Nucleus accumbens (tissue), 56 donors: ENCODE measurements around the gene DOLPP1.
A peak's percentile ranks its signal among the peaks of the same experiment; 100 is the strongest.
"Not testable (repeated sequence)": the region's sequence is repeated elsewhere in the genome, so short reads cannot be mapped to it uniquely, and the experiment has no call there.

Experiments
- DNase-seq, 56 donors: peaks; one replicate each; lab custom pipeline; 2025; lab: John Stamatoyannopoulos, UW

The DOLPP1 gene

DNA sequence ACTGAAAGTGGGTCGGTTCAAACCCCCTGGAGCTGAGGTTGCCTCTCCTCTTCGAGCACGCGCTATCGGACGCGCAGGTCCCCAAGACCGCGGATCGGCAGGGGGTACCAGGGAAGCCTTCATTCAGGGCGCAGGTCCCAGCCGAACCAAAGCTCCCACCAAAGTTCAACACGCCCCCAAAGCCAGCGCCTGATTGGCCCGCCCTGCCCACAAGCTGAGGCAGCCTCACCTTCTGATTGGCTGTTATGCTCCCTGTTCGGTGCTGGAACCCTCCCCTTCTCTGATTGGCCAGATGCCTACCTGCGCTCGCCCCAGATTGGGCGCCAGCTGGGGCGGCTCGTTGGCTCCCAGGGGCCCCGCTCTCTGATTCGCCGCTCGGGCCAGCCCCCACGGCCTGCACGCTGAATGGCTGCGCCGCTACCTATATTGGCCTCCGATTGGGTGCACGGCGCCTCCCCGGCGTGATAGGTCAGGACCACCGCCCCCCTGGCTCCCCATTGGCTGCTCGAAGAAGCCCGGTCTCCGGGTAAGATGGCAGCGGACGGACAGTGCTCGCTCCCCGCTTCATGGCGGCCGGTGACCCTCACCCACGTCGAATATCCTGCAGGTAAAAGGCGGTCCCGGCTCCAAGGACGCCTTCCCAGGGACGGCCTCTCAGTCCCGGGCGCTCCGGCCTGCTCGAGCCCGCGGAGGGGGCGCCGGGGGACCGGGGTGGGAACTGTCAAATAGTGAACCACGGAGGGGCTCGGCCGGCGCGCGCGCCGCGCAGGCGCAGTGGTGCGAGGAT is at the start of gene DOLPP1:
TSS of gene DOLPP1 (plus strand) at position 511 of the 787 bp plus-strand sequence. CDS start at position 532, 21 bp downstream.
- peak; percentile 51 to 100 (median 97) for DNase-seq

GRCh38 chr9:129031514-129031913 is 49.4 kb upstream of the DOLPP1 start:
- DNase-seq = no peak

GRCh38 chr9:129032541-129033159 is 48.3 kb upstream of the DOLPP1 start:
- no peak for DNase-seq

GRCh38 chr9:129033216-129033615 is 47.7 kb upstream of the DOLPP1 start:
- no peak for DNase-seq

DNA sequence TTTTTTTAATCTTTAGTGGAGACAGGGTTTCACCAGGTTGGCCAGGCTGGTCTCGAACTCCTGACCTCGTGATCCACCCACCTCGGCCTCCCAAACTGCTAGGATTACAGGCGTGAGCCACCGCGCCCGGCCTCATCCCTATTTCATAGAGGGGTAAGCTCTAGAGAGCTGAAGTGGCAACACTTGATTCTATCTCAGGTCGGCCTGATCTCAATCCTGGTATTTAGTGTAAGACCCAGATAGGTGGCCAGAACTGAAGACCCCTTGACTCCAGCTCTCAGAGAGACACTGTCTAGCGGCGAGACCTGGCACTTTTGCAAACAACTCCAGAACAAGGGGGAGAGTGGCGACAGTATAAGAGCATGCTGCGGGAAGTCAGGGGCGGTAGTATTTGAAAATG is 45.1 kb upstream of the DOLPP1 start:
- DNase-seq = not testable (repeated sequence)

DNA sequence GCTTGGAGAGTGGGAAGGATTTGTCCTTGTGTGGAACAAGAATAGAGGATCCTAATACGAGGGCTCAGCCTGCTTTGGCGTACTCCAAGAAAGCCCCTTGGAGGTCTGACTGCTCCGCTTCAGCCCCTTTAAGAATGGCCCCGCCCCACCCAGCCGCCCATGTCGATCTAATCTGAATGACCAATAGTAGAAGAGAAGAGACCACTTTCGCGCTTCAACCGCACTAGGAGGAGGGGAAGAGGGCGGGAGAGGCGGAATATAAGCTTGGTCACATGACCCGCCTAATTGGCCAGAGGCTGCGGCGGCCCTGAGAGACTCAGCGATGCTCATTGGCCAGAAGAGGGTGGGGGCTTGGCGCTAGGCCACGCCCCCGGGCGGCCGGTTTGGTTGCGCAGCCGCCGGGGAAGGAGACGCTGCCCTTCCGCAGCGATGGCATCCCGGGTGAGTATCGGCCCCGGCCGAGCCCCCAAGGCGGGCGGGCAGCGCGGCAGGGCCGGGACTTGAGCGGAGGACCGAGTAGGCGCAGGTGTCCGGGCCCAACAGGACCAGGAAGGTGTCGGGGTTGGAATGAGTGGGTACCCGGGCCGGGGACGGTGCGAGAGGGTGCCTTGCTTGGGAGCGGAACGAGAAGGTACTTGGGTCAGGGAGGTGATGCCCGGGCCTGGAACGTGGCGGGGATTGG is 44.5 kb upstream of the DOLPP1 start, which contains the start of gene MIGA2:
TSS of gene MIGA2 (plus strand) at position 386 of the 682 bp plus-strand sequence. CDS start 3,969 bp downstream, outside the sequence.
- DNase-seq = peak; percentile 70 to 99 (median 97)

- no peak for DNase-seq
Observed at GRCh38 chr9:129036923-129037766, 43.8 kb upstream of the DOLPP1 start.

DNA sequence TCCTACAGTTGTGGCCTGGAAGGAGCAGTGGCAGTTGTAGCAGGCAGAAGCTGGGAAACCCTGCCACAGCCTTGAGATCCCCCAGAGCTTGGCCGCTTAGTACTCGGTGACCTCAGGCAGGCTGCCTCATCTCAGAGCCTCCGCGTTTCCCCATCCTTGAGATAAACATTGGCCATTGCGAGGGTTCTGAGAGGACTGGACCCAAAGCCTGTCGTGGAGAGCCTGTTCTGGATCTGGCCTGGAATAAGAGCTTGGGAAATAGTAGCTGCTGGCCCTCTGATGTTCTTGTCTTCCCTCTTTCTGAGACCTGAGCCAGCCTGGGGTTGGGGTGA is 43.2 kb upstream of the DOLPP1 start:
- DNase-seq = no peak

GRCh38 chr9:129038109-129038852 is 42.6 kb upstream of the DOLPP1 start:
- peak in 2 of 56 donors; percentile 9 to 17 for DNase-seq

- no peak for DNase-seq
Observed at GRCh38 chr9:129040113-129040643, 40.7 kb upstream of the DOLPP1 start.

- no peak for DNase-seq
Observed at GRCh38 chr9:129042016-129042415, 38.9 kb upstream of the DOLPP1 start.

- no peak for DNase-seq
Observed at GRCh38 chr9:129052592-129052991, 28.3 kb upstream of the DOLPP1 start.

DNA sequence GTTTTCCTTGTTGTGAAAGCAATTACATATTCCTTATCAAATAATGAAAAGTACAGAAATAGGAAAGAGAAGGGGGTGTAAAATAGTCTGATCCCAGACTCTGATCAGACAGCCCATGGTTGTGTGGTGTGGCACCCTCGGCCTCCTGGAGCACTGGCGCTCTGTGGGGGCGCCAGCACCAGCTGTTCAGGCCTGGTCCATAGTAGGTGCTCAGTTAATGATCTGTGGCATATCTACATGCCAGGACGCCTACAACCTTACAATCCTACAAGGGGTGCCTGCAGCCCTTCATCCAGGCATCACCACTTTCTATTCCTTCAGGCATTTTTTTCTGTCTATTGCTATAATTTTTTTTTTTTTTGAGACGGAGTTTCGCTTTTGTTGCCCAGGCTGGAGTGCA is 27.9 kb upstream of the DOLPP1 start:
- no peak for DNase-seq

GRCh38 chr9:129054163-129054851 is 26.6 kb upstream of the DOLPP1 start:
- no peak for DNase-seq

DNA sequence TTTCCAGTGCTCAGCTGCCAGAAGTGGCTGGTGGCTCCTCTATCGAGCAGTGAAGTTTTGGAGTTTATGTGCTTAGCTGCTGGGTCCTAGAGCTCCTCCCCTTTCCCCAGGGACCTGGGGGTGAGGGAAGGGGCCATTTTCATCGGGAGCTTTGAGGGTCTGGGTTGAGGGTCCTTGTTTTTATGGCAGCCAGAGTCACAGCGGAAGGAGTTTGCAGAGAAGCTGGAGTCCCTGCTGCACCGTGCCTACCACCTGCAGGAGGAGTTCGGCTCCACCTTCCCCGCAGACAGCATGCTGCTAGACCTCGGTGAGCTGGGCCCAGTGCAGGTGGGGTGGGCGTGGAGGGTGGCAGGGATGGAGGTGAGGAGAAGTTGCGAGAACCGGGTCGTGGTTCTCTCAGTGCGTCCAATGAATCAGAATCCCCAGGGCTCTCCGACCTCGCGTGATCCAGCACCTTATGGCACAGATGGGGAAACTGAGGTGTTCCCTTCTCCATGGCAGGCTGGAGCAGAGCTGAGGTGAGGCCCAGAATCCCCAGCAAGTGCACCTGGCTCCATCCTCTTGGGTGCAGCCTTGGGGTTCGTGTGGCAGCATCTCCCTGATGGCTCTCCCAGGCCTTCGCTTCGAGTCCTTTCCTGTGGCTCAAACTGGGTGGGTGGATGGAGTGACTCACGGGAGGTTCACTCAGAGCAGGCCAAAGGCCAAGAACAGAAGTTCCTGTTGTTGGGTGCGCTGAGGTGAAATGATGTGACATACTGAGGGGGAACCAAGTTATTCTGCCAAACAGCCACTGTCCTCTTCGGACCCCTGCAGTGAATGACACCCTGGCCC is 21.7 kb upstream of the DOLPP1 start:
- no peak for DNase-seq

GRCh38 chr9:129059796-129060785 is 20.8 kb upstream of the DOLPP1 start:
- no peak for DNase-seq

- no peak for DNase-seq
Observed at GRCh38 chr9:129060991-129061390, 19.9 kb upstream of the DOLPP1 start.
